Thyroid gland (tissue), 4 donors: ENCODE data around the gene VAPA. TPM values are rescaled to one million over a fixed set of nuclear protein-coding genes. Genes with fewer than 3 reads are reported as not detected.

Experiments used
- DNase-seq, 2 donors: peaks; one replicate each; pipeline ENCODE4 v3.0.0-alpha.2; 2019
- H3K27ac ChIP-seq, 3 donors: fragments of 200-600 bp; sonication (generic); 1 replicate in 2 of 3; 2 replicates in 1 of 3; pipeline ENCODE4 v1.5.1; 2016 to 2019; ENCODE audit warnings: mild to moderate bottlenecking in 1 of 3, moderate library complexity in 1 of 3
- H3K27me3 ChIP-seq: fragments of 200-600 bp; sonication (generic); one replicate; pipeline ENCODE4 v1.5.1; 2019
- H3K36me3 ChIP-seq, 2 donors: fragments of 200-600 bp; sonication (generic); one replicate each; pipeline ENCODE4 v1.5.1; 2016 to 2019
- H3K4me1 ChIP-seq, 2 donors: fragments of 200-600 bp; sonication (generic); one replicate each; pipeline ENCODE4 v1.5.1; 2017 to 2019
- H3K4me3 ChIP-seq, 3 donors: fragments of 200-600 bp; sonication (generic); replicated peaks in 1 of 3; 1 replicate in 2 of 3; 2 replicates in 1 of 3; pipeline ENCODE4 v1.5.1; 2016; ENCODE audit warnings: mild to moderate bottlenecking in 1 of 3
- H3K9me3 ChIP-seq: fragments of 200-600 bp; sonication (generic); one replicate; pipeline ENCODE4 v1.5.1; 2017
- POLR2A ChIP-seq, 2 donors: fragments of 450-650 bp; IDR thresholded peaks; one replicate each; pipeline ENCODE4 v1.6.1; 2017; ENCODE audit warnings: antibody characterized with exemption in 2 of 2, mild to moderate bottlenecking in 2 of 2, moderate library complexity in 1 of 2
- WGBS, 2 donors: methylation state at CpG; one replicate each; pipeline ENCODE4 v1.1.5; 2017; 5-methylcytosine and 5-hydroxymethylcytosine counted together
- intact Hi-C: fragments of 100-400 bp; cut with DNase I; formaldehyde crosslinking; loops from one replicate; pipeline ENCODE4 v1.15.1; 2023
- total RNA-seq, 4 donors: library from RNA; depleted of rRNA; stranded (reverse); fragments of >200 nt; gene quantifications; one replicate each; pipeline ENCODE4 v1.2.3, GENCODE V29; 2016
- TF ChIP-seq, protein P1 (sequence below), 6 experiments: fragments of 200-600 bp in 3 of 6; fragments of 450-650 bp in 3 of 6; sonication (generic) in 3 of 6; IDR thresholded peaks; one replicate each; pipeline ENCODE4 v1.5.1; 2016 to 2019; ENCODE audit warnings: antibody characterized with exemption in 6 of 6, mild to moderate bottlenecking in 2 of 6, inconsistent platforms in 1 of 6, moderate library complexity in 1 of 6

The VAPA gene
- total RNA-seq, 4 donors from 2014 or later, result 232 to 261 (median 244) TPM

DNA sequence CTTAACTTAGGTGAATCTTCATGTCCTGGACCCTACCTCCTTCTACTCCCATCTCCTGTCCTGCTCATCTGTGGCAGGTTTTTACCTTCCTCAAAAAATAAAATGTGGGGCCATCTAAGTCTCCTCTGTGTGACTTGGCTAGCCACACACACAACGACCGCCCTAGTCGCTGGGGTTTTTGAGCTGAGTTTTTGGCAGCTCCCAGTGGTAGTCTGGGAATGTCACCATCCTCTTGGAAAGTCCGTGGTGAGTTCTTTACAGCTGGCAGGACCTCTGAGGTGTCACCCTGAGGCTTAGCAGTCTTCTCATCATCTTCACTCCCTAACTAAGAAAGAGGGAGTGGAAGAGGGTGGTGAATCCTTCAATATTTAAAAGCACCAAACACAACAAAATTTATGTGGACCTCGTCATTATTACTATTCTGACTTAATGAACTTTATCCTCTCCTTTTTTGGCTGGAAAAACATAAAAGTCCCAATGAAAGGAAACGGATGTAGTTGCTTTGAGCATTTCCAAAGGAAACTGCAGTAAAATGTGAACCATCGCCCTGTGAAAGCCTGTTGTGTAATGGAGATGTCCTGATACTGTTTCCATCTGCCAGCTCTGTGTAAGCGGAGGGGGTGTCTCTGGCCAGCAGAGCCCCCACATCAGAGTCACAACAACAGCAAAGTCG is 78.6 kb downstream of the VAPA start:
- DNase-seq, result no peak
- H3K27me3 ChIP-seq, result no peaks in the 10 kb centered on the region
- TF ChIP-seq, protein P1, sequence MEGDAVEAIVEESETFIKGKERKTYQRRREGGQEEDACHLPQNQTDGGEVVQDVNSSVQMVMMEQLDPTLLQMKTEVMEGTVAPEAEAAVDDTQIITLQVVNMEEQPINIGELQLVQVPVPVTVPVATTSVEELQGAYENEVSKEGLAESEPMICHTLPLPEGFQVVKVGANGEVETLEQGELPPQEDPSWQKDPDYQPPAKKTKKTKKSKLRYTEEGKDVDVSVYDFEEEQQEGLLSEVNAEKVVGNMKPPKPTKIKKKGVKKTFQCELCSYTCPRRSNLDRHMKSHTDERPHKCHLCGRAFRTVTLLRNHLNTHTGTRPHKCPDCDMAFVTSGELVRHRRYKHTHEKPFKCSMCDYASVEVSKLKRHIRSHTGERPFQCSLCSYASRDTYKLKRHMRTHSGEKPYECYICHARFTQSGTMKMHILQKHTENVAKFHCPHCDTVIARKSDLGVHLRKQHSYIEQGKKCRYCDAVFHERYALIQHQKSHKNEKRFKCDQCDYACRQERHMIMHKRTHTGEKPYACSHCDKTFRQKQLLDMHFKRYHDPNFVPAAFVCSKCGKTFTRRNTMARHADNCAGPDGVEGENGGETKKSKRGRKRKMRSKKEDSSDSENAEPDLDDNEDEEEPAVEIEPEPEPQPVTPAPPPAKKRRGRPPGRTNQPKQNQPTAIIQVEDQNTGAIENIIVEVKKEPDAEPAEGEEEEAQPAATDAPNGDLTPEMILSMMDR (IDR thresholded peaks at IDR 0.05), result no peak
- TF ChIP-seq POLR2A (IDR thresholded peaks at IDR 0.05), result no peak
- H3K4me3 ChIP-seq, result no peak overlapping the region
- H3K4me1 ChIP-seq, result peaks cover 4 to 8% of the 10 kb centered on the region in 2 donors
- intact Hi-C loops, result no loop called here
- H3K36me3 ChIP-seq, result no peaks in the 10 kb centered on the region
- WGBS, 2 donors, result 58 to 63% methylated on average over 9 of the region's 9 CpGs
- no peak overlapping the region for H3K27ac ChIP-seq
- no peaks in the 10 kb centered on the region for H3K9me3 ChIP-seq

DNA sequence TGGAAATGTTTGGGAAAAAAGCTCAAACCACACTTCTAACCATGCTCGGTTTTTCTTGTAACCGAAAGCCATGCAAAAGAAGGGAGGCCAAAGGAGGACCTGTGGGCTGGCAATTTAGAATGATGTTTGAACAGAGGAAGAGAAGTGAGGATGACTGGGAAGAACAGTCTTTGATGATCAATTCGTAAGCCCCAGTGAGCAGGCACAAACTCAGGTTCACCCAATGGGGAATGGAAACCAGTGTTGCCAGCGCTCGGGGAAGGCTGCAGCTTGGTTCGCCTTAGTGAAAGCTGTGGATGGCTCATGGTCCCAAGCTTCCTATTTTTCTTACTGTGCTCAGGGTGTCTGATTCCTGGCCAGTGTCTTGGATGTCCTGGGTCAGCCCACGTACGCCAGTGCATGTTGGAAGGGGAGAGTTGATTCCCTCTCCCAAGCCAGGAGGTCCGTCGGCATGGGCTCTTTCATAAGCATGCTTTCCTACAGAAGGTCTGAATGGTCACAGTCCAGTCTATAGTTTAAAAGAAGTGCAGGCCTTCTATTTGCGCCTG is 79.2 kb downstream of the VAPA start:
- Histone ChIP-seq H3K36me3 (no peaks in the 10 kb centered on the region), H3K4me1 (peaks cover 0 to 2% of the 10 kb centered on the region in 2 donors), H3K27ac (no peak overlapping the region), H3K9me3 (no peaks in the 10 kb centered on the region), H3K4me3 (no peak overlapping the region), H3K27me3 (no peaks in the 10 kb centered on the region)
- no peak for DNase-seq
- TF ChIP-seq, protein P1 (IDR thresholded peaks at IDR 0.05), result no peak
- no peak for TF ChIP-seq POLR2A (IDR thresholded peaks at IDR 0.05)
- 87 to 93% methylated on average over 11 of the region's 11 CpGs for WGBS, 2 donors
- intact Hi-C loops, result no loop called here

DNA sequence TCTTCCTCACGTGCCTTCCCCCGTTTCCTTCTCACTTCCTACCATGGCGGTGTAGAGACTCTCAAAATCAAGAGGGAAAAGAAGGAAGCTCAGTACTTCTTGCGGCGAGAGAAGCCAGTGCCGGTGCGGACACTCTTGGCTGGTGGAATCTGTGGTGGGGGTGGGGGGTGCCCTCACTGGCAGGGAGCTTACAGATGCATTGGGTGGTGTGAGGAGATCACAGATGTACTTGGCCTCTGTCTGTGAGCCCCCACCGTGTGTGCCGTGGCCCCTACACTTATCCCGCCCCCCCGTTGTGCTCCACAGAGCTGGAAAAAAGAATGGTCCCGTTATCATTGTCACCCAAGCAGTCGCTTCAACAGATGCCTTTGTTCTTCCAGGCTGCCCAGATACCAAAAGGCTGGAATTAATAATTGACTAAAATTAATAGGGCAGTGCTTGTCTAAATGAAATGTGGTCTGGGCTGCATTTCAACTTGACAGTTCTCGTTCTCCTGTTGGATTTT is 79.8 kb downstream of the VAPA start:
- H3K4me1 ChIP-seq, result no peaks in the 10 kb centered on the region
- intact Hi-C loops, result no loop called here
- TF ChIP-seq, protein P1 (IDR thresholded peaks at IDR 0.05), result no peak
- TF ChIP-seq POLR2A (IDR thresholded peaks at IDR 0.05), result no peak
- DNase-seq, result no peak
- H3K4me3 ChIP-seq, result no peak overlapping the region
- WGBS, 2 donors, result 87 to 90% methylated on average over 14 of the region's 14 CpGs
- no peaks in the 10 kb centered on the region for H3K36me3 ChIP-seq
- no peak overlapping the region for H3K27ac ChIP-seq
- no peaks in the 10 kb centered on the region for H3K9me3 ChIP-seq
- H3K27me3 ChIP-seq, result no peaks in the 10 kb centered on the region

DNA sequence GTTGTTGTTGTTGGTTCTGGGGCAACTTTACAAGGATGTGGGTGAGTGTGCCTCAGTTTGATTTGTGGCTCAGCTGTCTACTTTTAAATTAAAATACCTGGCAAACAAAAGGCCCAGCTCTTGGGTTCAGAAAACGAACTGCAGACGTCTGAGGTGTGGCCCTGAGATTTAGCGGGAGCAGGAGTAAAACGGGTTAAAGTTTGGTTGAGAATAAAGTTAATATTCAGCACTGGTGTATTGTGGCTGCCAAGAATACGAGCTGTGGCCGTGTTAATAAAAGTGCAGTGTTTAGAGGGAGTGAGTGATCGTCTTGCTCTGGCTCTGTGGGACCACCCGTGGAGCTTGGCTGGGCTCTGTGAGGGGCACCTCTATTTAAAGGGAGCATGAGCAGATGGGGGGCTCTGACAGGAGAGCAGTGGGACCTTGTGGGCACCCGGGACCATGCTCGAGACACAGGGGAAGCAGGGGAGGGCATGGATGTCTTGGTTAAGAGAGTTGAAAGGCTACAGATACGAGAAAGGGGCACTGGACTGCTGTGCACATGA is 80.3 kb downstream of the VAPA start:
- no peak for TF ChIP-seq POLR2A (IDR thresholded peaks at IDR 0.05)
- TF ChIP-seq, protein P1 (IDR thresholded peaks at IDR 0.05), result no peak
- H3K27ac ChIP-seq, result no peak overlapping the region
- intact Hi-C loops, result no loop called here

DNA sequence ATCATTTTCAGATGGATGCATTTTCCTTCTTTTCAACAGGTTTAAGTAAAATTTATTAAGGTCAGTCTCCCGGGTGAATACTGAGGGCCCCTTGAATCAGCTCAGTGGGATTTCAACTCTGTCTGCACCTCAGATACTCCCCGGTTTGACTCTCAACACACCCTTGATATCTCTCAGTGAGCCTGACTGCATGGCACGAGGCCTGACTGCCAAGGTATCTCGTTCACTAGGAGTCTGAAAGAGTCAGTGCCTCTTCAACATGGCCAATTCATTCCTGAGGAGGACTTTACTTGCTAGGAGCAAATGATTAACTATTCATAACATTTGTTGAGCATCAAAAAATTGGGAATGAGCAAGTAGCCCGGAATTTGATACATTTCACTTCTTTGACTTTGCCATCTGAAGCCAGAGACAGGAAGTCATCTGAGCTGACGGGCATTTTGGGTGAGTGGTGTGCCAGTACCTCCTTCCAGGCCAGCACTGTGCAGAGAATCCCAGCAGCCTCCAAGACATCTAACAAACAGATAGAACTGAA is 81.0 kb downstream of the VAPA start:
- DNase-seq, result no peak
- intact Hi-C loops, result no loop called here

More for the DNA sequence above, 80.3 kb downstream of the VAPA start:
- H3K4me3 ChIP-seq, result no peak overlapping the region
- no peaks in the 10 kb centered on the region for H3K36me3 ChIP-seq
- no peaks in the 10 kb centered on the region for H3K9me3 ChIP-seq
- WGBS, 2 donors, result 73 to 81% methylated on average over 11 of the region's 11 CpGs
- H3K27me3 ChIP-seq, result no peaks in the 10 kb centered on the region
- DNase-seq, result no peak
- no peaks in the 10 kb centered on the region for H3K4me1 ChIP-seq

More for the DNA sequence above, 81.0 kb downstream of the VAPA start:
- Histone ChIP-seq H3K36me3 (no peaks in the 10 kb centered on the region), H3K27ac (no peak overlapping the region), H3K4me1 (no peaks in the 10 kb centered on the region), H3K9me3 (no peaks in the 10 kb centered on the region), H3K4me3 (no peak overlapping the region), H3K27me3 (no peaks in the 10 kb centered on the region)
- WGBS, 2 donors, result 66 to 73% methylated on average over 6 of the region's 6 CpGs
- TF ChIP-seq, protein P1 (IDR thresholded peaks at IDR 0.05), result no peak
- TF ChIP-seq POLR2A (IDR thresholded peaks at IDR 0.05), result no peak
